Suprapubic skin (tissue), 4 donors: ENCODE results near the gene UTRN. TPM values are rescaled to one million over a fixed set of nuclear protein-coding genes. Genes with fewer than 3 reads are reported as not detected.

Experiments
- DNase-seq, 2 donors: peaks; one replicate each; pipeline ENCODE4 v3.0.0-alpha.2; 2019; ENCODE audit warnings: low spot score in 2 of 2
- H3K27ac ChIP-seq: fragments of 200-600 bp; sonication (generic); one replicate; pipeline ENCODE4 v1.5.1; 2019
- H3K27me3 ChIP-seq: fragments of 200-600 bp; sonication (generic); one replicate; pipeline ENCODE4 v1.5.1; 2019
- H3K36me3 ChIP-seq: fragments of 200-600 bp; sonication (generic); one replicate; pipeline ENCODE4 v1.5.1; 2019
- H3K4me1 ChIP-seq: fragments of 200-600 bp; sonication (generic); one replicate; pipeline ENCODE4 v1.5.1; 2019
- H3K4me3 ChIP-seq: fragments of 200-600 bp; sonication (generic); one replicate; pipeline ENCODE4 v1.5.1; 2019; ENCODE audit warnings: mild to moderate bottlenecking
- H3K9me3 ChIP-seq: fragments of 200-600 bp; sonication (generic); one replicate; pipeline ENCODE4 v1.5.1; 2019
- POLR2AphosphoS5 ChIP-seq, 3 donors: sonication (generic); formaldehyde crosslinking; IDR thresholded peaks; one replicate each; pipeline ENCODE4 v1.6.1; 2017; ENCODE audit warnings: antibody characterized with exemption in 3 of 3
- WGBS: methylation state at CpG from one replicate; pipeline ENCODE4 v1.1.5; 2018; 5-methylcytosine and 5-hydroxymethylcytosine counted together
- total RNA-seq, 4 donors: library from RNA; depleted of rRNA; stranded (reverse); fragments of >200 nt; gene quantifications; one replicate each; pipeline ENCODE4 v1.1.0, GENCODE V29; 2016
- TF ChIP-seq, protein P1 (sequence below), 2 donors: fragments of 200-600 bp in 1 of 2; fragments of 450-650 bp in 1 of 2; sonication (generic) in 1 of 2; IDR thresholded peaks; one replicate each; pipeline ENCODE4 v1.5.1; 2016 to 2019; ENCODE audit warnings: antibody characterized with exemption in 2 of 2, mild to moderate bottlenecking in 1 of 2, moderate library complexity in 1 of 2

Gene UTRN
- total RNA-seq, 4 donors from 2014 or later, result 76.1 to 147 (median 93.1) TPM

DNA sequence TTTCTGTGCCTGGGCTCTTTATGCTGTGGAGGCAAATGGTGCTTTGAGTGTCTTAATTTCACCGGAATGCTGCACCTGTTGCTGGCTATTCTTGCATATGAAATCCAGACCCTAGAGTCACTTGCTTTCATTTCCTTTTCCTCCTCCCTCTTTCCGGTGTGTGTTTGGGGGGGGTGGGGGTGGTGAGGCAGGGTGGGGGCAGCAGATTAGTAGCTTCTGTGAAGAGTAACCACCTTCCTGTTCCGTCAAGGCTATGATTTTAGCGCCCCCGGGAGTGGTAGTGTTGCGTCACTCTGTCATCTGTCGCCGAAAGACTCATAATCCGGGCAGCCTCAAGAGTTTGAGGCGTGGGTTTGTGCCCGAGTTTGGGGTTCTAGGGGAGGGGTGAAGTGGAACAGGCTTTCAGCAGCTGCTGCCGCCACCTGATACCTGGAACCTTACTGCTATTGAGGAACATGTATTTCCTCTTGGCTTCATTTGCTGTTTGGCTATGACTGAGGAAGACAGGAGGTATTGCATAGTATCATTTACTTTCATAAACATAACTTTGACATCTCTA lies 49.1 kb downstream of the UTRN start:
- Histone ChIP-seq H3K4me1 (peaks cover 78% of the 10 kb centered on the region), H3K4me3 (peak overlapping the region; percentile 24), H3K9me3 (no peaks in the 10 kb centered on the region), H3K36me3 (no peaks in the 10 kb centered on the region), H3K27me3 (no peaks in the 10 kb centered on the region), H3K27ac (peak overlapping the region; percentile 27)
- 32% methylated on average over 12 of the region's 12 CpGs for WGBS
- DNase-seq, result no peak
- TF ChIP-seq, protein P1, sequence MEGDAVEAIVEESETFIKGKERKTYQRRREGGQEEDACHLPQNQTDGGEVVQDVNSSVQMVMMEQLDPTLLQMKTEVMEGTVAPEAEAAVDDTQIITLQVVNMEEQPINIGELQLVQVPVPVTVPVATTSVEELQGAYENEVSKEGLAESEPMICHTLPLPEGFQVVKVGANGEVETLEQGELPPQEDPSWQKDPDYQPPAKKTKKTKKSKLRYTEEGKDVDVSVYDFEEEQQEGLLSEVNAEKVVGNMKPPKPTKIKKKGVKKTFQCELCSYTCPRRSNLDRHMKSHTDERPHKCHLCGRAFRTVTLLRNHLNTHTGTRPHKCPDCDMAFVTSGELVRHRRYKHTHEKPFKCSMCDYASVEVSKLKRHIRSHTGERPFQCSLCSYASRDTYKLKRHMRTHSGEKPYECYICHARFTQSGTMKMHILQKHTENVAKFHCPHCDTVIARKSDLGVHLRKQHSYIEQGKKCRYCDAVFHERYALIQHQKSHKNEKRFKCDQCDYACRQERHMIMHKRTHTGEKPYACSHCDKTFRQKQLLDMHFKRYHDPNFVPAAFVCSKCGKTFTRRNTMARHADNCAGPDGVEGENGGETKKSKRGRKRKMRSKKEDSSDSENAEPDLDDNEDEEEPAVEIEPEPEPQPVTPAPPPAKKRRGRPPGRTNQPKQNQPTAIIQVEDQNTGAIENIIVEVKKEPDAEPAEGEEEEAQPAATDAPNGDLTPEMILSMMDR (IDR thresholded peaks at IDR 0.05), result no peak
- TF ChIP-seq POLR2AphosphoS5 (IDR thresholded peaks at IDR 0.05), result no peak

Other genes starting within 250 kb of the UTRN start
- 100 to 1,000 TPM; 111 to 218 (median 173) TPM for gene SF3B5, start 189.8 kb upstream of the UTRN start, total RNA-seq
- gene STX11, start 134.8 kb upstream of the UTRN start, total RNA-seq, result 10 to 100 TPM; 12.4 to 28.2 (median 17.3) TPM